LoVo (cell line): ENCODE results near the gene OR2F2.

Source experiments
- DNase-seq: peaks from one replicate; pipeline ENCODE4 v3.0.0-alpha.2; 2016; ENCODE audit warnings: low spot score

Gene OR2F2, protein sequence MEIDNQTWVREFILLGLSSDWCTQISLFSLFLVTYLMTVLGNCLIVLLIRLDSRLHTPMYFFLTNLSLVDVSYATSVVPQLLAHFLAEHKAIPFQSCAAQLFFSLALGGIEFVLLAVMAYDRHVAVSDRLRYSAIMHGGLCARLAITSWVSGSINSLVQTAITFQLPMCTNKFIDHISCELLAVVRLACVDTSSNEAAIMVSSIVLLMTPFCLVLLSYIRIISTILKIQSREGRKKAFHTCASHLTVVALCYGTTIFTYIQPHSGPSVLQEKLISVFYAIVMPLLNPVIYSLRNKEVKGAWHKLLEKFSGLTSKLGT

DNA sequence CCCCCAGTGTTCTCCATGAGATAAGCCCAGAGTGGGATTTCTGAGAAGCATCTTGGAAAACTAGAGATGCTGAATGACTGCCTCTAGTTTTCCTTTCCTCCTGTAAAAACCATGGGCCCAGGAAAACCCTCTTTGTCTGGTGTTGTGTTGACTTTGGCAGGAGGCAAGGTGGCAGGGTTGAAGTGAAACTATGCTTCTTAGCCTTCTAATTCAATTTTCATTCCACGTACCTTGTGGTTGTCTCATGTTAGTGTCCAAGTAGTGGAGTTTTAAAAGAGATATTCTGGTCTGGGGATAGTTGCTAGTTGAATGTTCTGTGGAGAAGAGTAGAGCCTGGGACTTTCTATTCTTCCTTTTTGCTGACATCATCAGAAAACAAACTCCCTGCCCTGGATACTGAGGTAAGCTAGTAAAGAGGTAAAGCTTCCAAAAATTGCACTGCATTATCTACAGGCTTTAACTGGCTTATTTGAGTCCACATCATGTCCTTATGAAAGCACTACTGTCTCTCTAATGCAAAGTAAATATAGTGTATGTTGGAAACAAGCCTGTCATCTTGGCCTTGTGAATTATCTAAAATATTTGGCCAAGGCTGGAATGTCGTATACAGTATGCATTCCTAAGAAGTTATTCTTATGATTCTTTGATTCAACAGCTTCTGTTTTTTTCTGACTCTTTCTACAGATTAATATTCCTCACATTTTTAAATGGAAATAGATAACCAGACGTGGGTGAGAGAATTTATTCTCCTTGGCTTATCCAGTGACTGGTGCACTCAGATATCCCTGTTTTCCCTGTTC is at the start of gene OR2F2:
Gene OR2F2 (plus strand): TSS at position 708 of the 800 bp plus-strand sequence. CDS start 0 bp downstream, at position 708.
- no peak for DNase-seq

DNA sequence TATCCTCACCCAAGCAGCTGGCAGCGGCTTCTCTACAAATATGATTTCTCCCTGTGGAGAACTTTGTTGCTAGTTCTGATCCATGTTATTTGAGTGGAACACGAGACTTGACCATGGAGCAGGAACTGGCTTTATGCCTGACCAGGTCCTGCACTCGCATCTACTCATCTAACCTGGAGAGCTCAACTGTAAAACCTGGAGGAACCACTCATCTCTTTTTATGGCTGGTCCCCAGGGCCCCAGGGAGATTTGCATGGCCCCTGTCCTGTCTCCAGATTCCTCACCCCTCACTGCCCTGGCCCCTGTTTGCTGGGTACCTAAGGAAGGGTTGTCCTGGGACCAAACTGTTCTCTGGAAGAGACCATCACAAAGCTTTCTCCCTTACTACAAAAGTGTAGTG is 49.1 kb upstream of the OR2F2 start:
- DNase-seq, result no peak

DNA sequence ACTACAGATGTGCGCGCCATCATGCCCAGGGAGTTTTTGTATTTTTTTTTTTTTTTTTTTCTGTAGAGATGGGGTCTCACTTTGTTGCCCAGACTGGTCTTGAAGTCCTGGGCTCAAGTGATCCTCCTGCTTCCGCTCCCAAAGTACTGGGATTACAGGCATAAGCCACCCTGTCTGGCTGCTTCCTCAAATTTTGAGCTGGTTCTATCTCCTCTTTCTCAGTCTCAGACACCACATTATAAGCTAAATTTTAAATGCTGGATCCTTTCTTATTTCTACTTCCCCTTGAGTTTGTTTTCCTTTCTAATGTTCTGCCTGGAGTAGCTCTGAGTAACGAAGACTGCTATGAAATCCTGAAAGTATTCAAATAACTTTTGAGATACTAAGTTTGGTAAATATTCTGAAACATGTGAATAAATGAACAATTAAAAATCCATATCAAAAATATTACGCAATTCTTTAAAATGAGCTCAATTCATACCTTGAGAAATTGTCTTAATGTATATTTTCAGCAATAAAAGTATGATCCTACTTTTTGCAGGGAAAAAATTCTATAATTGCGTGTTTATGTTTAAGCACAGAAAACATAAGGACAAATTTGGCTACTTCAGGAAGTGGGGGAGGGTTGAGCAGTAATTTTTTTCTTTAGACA is 48.1 kb upstream of the OR2F2 start:
- DNase-seq, result no peak

DNA sequence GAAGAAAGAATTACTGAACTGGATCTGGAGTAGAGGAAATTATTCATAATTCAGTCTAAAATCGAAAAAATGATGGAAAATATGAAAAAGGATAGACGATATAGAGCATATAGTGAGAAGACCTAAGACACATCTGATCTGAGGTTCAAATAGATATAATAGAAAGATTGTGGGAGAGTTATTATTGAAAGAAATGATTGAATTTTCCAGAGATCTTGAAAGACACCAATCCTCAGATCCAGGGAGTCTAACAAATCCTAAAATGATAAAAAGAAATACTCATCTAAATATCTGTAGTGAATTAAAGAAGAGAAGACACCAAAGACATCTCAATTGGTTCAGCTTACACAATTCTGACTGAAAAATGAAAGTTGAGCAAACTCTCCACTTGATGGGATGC is 46.0 kb upstream of the OR2F2 start:
- DNase-seq, result no peak

DNA sequence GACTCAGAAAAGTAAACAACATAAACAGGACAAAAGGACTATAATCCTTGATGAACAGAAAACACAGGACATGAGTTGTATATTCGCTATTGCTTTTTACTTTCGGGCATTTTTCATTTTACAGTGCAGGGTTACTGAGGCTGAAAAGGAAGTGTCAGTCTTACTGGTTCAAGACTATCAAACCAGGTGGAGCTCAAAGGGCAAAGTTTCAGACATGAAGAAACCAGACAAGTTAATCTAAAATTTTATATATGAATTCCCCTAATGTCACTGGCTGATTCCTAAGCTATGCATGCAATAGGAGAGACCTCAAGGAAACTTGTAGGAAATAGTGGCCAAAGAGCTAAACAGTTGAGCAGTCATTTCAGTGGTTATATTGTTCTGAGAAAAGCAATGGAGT is 44.5 kb upstream of the OR2F2 start:
- no peak for DNase-seq

DNA sequence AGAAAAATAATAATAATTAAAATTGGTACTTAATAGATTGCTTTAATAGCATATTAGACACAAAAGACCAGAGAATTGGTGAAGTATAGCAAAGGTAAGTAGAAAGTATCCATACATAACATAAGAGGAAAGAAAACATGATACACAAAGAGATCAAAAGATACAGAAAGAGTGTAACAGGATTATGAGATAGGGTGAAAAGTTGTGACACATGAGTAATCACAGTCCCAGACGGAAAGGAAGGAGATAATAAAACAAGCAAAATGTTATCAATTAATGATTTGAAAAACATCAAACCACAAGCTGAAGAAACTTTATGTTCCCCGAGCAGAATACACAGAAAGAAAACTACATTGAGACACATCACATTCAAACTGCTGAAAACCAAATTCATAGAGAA is 43.6 kb upstream of the OR2F2 start:
- no peak for DNase-seq

DNA sequence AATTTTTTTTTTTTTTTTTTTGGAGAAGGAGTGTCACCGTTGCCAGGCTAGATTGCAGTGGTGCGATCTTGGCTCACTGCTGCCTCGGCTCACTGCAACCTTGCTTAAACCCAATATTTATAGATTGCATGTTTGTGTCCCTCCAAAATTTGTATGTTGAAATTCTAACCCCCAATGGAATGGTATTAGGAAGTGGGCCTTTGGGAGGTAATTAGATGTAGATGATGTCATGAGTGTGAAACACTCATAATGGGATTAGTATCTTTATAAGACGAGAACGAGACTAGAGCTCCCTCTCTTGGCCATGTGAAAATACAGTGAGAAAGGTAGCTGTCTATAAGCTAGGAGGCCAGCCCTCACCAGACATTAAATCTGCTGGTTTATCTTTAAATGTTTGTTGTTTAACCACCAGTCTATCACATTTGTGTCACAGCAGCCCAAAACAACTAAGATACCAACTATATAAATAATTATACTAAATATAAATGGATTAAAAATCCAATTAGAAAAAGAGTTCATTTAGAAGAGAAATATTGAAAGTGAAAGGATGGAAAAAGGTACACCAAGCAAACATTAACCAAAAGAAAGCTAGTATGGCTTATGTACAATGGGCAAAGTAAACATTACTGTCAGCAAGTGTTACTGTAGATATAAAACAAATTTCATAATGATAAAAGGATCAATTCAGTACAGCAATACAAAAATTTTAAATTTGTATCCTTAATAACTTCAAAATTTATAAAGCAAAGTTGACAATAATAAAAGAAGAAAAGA is 42.3 kb upstream of the OR2F2 start:
- DNase-seq, result no peak

DNA sequence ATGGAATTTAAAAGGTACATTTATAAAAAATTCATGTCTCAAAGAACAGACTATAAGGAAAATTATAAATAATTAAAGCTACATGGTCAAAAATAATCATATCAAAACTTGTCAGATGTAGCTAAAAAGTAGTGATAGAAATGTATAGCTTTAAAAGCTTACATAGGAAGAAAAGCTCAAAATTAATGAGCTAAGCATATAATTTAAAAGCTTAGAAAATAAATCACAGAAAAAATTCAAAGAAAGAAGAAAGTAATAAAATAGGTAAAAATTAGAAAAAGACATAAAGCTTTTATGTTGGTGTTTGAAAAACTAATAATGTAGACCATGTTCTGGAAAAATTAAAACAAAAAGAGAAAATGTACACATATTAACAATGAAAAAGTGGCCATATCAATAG is 38.4 kb upstream of the OR2F2 start:
- DNase-seq, result no peak

DNA sequence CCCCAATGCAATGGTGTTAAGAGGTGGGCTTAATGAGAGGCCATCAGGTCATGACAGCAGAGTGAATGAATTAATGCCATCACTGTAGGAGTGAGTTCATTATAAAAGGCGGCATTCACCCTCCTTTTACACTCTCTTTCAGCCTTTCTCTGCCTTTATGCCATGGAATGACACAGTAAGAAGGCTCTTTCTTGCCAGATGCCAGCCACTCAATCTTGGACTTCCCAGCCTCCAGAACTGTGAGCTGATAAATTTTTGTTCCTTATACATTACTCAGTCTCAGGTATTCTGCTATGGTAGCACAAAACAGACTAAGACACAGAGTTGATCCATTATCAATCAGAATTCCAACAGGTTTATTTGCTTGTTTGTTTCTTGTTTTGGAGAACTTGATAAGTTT is 36.2 kb upstream of the OR2F2 start:
- no peak for DNase-seq

DNA sequence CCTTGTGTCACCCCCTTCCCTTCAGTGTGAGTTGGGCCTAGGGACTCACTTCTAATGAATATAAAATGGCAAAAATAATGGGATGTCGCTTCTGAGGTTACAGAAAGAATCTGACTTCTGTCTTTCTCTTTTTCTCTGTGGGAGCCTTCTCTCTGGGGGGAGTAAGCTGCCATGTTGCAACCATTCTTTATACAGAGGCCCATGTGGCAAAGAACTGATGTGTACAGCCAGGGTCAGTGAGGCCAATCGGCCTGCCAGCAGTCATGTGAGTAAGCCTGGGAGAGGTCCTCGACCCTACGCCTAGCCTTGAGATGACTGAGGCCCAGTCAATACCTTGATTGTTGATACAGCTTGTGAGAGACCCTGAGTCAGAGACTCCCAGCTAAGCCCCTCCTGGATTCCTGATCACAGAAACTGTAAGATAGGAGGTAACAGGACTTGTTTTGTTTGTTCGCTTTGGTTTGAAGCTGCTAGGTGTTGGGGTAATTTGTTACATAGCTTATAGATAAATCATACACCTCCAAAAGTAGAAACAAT is 34.7 kb upstream of the OR2F2 start:
- DNase-seq, result peak; percentile 35

DNA sequence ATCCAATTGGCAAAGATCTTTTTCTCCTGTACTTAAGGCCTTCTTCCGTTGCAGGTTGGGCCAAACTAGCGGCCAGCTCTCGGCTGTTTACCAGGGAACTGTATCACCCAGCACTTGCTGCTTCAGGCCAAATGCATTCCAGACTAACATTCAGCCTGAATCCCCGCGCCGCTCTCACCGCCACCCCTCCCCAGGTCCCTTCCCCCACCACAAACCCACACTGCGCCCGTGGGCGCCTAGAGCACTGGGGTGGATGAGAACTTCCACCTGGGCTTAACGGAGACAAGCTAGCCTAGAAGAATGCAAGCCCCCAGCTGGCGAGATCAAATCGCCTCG is 33.7 kb upstream of the OR2F2 start:
- no peak for DNase-seq

DNA sequence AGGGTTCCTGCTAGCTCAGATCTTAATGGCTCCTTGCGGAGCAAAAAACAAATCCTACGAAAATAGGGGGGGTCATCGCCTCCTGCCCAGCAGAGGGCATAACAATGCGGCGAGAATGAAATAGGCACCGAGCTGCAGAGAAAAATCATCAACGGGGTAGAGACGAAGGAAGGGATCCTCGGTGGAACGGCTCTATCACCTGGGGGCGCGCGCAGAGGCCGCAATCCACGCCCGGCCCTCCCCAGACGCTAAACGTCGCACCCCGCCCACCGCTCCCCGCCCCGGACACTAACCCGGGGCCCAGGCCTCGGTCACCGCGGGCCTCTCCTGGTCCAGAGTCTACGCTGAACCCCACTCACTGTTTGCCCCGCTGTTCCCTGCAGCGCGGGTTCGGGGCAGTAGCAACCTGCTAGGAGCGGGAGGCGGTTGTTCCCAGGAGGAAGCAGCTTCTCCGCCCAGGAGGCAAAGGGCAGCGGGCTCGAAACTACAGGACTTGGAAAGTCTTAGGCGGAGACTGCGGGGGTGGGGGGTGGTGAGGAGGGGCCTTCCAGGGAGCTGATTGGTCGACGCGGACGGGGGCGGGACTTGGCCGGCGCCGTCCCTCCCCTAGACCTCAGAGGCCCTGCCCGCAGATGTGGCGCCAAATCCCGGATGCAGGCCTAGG is 33.2 kb upstream of the OR2F2 start, which contains the start of gene TCAF1:
Gene TCAF1 (minus strand): TSS at position 509 of the 664 bp plus-strand sequence. CDS start 25,568 bp downstream, outside the sequence.
- peak; percentile 98 for DNase-seq

DNA sequence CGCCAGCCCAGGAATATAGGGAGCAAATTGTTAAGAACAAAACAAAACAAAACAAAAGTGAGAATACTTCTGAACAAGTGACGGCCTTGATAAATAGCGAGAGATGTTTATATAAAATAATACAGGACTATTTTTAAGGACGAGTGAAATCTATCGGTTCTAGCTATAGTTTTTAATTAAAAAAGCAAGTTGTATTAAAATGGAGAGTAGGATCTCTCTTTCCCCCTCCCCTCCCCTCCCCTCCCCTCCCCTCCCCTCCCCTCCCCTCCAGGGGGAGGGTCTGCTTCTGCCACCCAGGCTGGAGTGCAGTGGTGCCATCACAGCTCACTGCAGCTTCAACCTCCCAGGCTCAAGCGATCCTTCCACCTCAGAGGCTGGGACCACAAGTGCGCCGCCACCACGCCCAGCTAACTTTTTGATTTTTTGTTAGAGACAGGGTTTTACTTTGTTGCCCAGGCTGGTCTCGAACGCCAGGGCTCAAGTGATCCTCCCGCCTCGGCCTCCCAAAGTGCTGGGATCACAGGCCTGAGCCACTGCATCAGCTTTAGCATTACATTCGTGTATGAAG is 32.6 kb upstream of the OR2F2 start:
- DNase-seq, result no peak

DNA sequence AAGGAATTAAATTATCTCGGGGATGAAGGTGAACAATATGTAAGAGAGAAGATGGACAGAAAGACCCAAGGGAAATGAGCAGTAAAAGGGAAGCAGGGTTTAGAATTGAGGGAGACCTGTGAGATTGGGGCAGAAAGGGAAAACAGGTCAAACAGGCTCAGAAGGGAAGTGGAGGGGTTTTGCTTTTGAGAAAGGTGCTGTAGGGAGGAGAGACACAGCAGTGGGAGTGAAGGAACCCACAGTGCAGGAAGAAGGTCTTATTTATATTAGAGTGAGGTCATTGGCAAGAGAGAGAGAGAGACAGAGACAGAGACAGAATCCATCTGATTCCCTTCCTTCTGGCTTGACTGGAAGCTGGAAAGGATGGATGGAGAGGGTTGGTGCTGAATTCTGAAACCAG is 29.5 kb upstream of the OR2F2 start:
- no peak for DNase-seq

DNA sequence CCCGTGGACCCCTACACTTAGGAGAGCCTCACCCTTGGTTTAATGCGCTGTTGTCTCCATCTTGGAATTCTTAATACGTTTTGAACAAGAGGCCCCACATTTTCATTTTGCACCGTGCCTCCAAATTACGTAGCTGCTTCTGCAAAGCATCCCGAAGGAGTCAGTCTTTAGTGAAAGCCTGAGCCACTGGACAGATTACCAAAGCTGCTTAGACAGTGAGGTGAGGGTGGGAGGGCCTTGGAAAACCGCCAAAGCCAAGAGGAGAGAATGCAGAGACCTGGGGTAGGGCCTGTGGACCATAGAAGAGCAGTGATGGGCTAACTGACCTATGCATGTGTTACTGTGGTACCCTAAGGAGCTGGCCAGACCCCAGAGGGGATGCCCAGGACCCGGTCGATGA is 28.9 kb upstream of the OR2F2 start:
- DNase-seq, result no peak

DNA sequence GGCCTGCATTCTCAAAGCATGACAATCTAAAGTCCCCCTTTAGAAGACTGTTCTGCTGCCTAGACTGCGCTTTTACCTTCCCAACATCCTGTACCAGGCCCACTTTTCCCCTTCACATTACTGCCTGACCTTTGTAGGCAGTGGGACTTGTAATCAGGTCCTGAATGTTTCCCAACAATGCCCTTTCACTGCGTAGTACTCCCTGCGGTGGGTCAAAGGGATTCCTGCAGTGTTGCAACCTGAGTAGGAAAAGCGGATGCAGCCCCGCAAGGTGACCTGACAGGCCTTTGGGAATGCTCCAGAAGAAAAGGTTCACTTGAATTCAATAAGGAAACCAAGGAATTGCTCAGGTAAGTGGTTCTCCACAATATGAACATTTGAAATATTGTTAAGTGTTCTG is 28.1 kb upstream of the OR2F2 start:
- DNase-seq, result no peak

DNA sequence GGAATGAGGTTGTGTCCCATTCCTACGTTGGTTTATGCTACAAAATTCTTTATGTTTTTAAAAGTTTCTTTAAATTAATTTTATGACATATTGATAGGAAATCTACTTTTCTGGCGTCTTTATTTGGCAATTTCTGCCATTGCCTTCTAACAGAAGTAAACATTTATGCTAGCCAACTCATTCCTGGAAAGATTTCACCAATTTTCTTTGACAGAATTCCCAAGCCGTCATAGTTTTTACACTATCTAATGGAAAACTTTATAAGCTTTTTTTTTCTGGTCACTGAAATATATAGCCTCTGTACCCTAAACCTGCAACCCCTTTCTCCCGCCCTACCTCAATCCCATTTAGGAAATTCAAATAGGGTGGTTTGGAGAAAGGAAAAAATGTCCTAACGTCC is 26.9 kb upstream of the OR2F2 start:
- no peak for DNase-seq

DNA sequence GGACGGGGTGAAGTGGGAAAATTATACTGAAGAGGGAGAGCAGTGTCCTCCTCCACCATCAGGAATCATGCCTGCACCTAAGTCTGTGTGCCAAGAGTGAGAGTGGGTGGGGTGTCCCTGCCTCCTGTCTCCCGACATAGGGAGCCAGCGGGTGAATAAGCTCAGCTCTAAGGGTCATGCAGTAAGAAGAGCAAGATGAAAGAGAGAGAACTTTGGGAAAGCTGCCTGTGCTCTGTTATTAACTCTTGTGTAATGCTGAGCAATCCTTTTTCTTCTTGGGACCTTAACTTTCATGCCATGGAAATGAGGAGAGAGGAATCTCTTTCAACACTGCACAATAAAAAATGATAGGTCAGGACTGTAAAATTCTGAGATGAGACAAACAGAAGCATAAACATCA is 25.2 kb upstream of the OR2F2 start:
- DNase-seq, result no peak

DNA sequence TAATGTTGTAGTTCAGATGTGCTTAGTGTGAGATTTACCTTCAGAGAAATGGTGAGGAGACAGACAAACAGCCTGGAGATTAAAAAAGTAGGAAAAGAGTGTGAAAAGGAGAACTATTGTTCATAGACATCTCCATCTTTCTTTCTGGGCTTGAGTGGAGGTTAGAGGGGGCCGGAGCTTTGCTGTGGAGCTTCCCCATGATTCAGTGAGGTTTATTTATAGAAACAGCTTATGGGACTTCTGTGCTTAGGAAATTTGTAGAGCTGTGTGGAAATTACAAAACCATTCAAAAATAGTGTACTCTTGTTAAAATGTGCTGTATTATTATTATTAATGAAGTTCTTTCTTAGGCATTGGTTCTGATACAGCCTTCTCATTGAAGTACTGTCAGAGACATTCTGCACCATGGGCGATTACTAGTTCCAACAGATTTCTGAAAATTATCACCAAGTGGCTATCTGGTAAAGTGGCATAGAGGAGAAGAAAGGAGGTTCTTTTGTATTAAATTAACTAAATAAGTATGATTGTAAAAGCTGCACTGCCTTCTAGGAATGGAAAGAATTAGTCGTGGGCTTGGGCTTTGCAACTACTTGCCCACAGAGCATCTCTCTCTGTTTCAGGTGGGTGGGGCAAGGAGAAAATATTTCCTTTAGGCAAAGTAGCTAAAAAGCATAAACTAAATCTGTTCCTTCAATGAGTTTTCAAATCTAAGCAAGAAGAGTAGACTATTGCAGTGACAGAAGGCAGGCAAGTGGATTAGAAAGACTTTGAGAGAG is 24.4 kb upstream of the OR2F2 start:
- no peak for DNase-seq

DNA sequence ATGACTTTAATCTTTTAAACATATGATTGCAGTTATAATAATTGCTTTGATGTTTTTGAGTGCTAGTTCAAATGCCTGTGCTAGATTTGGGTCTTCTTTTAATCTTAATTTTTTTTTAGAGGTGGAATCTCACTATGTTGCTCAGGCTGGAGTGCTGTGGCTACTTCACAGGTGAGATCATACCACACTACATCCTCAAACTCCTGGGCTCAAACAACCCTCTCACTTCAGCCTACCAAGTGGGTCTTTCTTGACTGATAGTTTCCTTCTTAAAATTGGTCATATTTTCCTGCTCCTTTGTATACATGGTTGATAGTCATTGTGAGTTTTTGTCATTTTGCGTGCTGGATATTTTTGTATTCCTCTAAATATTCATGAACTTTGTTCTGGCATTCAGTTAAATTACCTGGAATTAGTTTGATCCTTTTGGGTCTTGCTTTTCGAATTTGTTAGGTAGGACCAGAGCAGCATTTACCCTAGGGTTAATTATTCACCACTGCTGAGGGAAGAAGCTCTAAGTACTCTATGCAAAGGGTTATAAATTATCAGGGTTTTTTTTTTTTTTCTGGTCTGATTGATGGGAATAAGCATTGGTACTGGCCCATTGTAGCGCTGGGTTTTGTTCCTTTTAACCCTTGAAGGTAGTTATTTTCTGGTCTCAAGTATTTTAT is 21.0 kb upstream of the OR2F2 start:
- no peak for DNase-seq
